ENCODE data around the gene ZFAND2A.

DNA sequence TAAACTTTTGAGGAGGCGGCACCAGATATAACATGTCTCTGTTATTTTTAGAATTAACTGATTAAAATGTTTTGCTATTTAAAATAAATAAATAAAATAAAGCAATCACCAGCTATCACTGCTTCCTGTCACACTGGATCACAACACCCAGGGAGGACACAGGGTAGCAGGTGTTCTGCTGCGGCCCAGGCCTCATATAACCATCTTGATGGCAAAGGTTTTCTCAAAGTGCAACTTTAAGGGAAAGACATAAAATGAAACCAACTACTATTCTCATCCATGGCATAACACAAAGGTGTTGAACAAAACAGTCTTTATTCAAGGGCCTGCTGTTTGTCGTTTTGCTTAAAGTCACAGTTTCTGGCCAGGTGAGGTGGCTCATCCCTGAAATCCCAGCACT is 48.8 kb downstream of the ZFAND2A start:
- TF ChIP-seq, protein P1, sequence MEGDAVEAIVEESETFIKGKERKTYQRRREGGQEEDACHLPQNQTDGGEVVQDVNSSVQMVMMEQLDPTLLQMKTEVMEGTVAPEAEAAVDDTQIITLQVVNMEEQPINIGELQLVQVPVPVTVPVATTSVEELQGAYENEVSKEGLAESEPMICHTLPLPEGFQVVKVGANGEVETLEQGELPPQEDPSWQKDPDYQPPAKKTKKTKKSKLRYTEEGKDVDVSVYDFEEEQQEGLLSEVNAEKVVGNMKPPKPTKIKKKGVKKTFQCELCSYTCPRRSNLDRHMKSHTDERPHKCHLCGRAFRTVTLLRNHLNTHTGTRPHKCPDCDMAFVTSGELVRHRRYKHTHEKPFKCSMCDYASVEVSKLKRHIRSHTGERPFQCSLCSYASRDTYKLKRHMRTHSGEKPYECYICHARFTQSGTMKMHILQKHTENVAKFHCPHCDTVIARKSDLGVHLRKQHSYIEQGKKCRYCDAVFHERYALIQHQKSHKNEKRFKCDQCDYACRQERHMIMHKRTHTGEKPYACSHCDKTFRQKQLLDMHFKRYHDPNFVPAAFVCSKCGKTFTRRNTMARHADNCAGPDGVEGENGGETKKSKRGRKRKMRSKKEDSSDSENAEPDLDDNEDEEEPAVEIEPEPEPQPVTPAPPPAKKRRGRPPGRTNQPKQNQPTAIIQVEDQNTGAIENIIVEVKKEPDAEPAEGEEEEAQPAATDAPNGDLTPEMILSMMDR (IDR thresholded peaks at IDR 0.05): no peak
- TF ChIP-seq CREB1 (CRISPR knock-in tag; IDR thresholded peaks at IDR 0.05) (no peak), TEAD4 (CRISPR knock-in tag; IDR thresholded peaks at IDR 0.05) (no peak), NFYB (CRISPR knock-in tag; conservative IDR thresholded peaks at IDR 0.05; ENCODE audit: low read depth) (no peak), TCF7 (CRISPR knock-in tag; IDR thresholded peaks at IDR 0.05; ENCODE audit: low read depth) (no peak), CREM (CRISPR knock-in tag; IDR thresholded peaks at IDR 0.05) (no peak), ETV6 (CRISPR knock-in tag; IDR thresholded peaks at IDR 0.05) (no peak), NR3C1 (CRISPR knock-in tag; conservative IDR thresholded peaks at IDR 0.05; ENCODE audit: low read depth) (no peak), ELF4 (CRISPR knock-in tag; IDR thresholded peaks at IDR 0.05; ENCODE audit: low read depth) (no peak), JAZF1 (CRISPR knock-in tag; IDR thresholded peaks at IDR 0.05) (no peak), EMX1 (CRISPR knock-in tag; IDR thresholded peaks at IDR 0.05) (no peak)
- TF ChIP-seq, protein P2, sequence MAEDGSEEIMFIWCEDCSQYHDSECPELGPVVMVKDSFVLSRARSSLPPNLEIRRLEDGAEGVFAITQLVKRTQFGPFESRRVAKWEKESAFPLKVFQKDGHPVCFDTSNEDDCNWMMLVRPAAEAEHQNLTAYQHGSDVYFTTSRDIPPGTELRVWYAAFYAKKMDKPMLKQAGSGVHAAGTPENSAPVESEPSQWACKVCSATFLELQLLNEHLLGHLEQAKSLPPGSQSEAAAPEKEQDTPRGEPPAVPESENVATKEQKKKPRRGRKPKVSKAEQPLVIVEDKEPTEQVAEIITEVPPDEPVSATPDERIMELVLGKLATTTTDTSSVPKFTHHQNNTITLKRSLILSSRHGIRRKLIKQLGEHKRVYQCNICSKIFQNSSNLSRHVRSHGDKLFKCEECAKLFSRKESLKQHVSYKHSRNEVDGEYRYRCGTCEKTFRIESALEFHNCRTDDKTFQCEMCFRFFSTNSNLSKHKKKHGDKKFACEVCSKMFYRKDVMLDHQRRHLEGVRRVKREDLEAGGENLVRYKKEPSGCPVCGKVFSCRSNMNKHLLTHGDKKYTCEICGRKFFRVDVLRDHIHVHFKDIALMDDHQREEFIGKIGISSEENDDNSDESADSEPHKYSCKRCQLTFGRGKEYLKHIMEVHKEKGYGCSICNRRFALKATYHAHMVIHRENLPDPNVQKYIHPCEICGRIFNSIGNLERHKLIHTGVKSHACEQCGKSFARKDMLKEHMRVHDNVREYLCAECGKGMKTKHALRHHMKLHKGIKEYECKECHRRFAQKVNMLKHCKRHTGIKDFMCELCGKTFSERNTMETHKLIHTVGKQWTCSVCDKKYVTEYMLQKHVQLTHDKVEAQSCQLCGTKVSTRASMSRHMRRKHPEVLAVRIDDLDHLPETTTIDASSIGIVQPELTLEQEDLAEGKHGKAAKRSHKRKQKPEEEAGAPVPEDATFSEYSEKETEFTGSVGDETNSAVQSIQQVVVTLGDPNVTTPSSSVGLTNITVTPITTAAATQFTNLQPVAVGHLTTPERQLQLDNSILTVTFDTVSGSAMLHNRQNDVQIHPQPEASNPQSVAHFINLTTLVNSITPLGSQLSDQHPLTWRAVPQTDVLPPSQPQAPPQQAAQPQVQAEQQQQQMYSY (CRISPR knock-in tag; IDR thresholded peaks at IDR 0.05): no peak
- TF ChIP-seq, protein P3, sequence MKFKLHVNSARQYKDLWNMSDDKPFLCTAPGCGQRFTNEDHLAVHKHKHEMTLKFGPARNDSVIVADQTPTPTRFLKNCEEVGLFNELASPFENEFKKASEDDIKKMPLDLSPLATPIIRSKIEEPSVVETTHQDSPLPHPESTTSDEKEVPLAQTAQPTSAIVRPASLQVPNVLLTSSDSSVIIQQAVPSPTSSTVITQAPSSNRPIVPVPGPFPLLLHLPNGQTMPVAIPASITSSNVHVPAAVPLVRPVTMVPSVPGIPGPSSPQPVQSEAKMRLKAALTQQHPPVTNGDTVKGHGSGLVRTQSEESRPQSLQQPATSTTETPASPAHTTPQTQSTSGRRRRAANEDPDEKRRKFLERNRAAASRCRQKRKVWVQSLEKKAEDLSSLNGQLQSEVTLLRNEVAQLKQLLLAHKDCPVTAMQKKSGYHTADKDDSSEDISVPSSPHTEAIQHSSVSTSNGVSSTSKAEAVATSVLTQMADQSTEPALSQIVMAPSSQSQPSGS (CRISPR knock-in tag; IDR thresholded peaks at IDR 0.05; ENCODE audit: borderline replicate concordance, low read depth): no peak

Data from WTC11 (cell line).